HepG2 (cell line): ENCODE results near the gene MBNL3. TPM values are rescaled to one million over a fixed set of nuclear protein-coding genes. Genes with fewer than 3 reads are reported as not detected.

ENCODE experiments used
- ARID3A ChIP-seq: IDR thresholded peaks from 2 replicates; pipeline ENCODE4 v1.6.1; 2012; ENCODE audit warnings: low read depth, low read length, improper control_type of control experiment
- BCL6 ChIP-seq: IDR thresholded peaks from 2 replicates; pipeline ENCODE4 v1.6.1; 2016; ENCODE audit warnings: missing genetic modification reagents, missing compliant biosample characterization
- CREB1 ChIP-seq, 2 experiments: fragments of 450-650 bp in 1 of 2; IDR thresholded peaks; 2 replicates each; pipeline ENCODE4 v1.6.1; 2016 to 2017; ENCODE audit warnings: control low read depth in 1 of 2, mild to moderate bottlenecking in 1 of 2, missing compliant biosample characterization in 1 of 2, missing genetic modification characterization in 1 of 2
- DNMT1 ChIP-seq: sonication (generic); formaldehyde crosslinking; IDR thresholded peaks from 2 replicates; pipeline ENCODE4 v1.5.1; 2020; ENCODE audit warnings: mild to moderate bottlenecking, missing genetic modification reagents
- FOXP1 ChIP-seq, 2 experiments: fragments of 450-650 bp in 1 of 2; IDR thresholded peaks; 2 replicates each; pipeline ENCODE4 v1.6.1; 2017 to 2018; ENCODE audit warnings: antibody characterized with exemption in 1 of 2
- NCOR1 ChIP-seq: fragments of 200-600 bp; sonication (generic); IDR thresholded peaks from 2 replicates; pipeline ENCODE4 v1.7.0; 2017; ENCODE audit warnings: antibody characterized with exemption, low read length, borderline replicate concordance
- NONO ChIP-seq, 2 experiments: fragments of 450-650 bp in 1 of 2; sonication (generic) in 1 of 2; formaldehyde crosslinking in 1 of 2; IDR thresholded peaks in 1 of 2; conservative IDR thresholded peaks in 1 of 2; 2 replicates each; pipeline versions ENCODE4 v1.6.1 to v1.8.0; 2017 to 2022; ENCODE audit warnings: mild to moderate bottlenecking in 1 of 2, missing genetic modification reagents in 1 of 2, moderate library complexity in 1 of 2
- POLR2G ChIP-seq: fragments of 200-400 bp; formaldehyde crosslinking; IDR thresholded peaks from 2 replicates; pipeline ENCODE4 v1.6.1; 2018; ENCODE audit warnings: mild to moderate bottlenecking, low read depth, low read length, moderate library complexity
- RFXAP ChIP-seq: sonication (generic); formaldehyde crosslinking; IDR thresholded peaks from 2 replicates; pipeline ENCODE4 v1.4.0; 2020; ENCODE audit warnings: missing genetic modification reagents, borderline replicate concordance
- SP2 ChIP-seq: sonication (generic); formaldehyde crosslinking; IDR thresholded peaks from 2 replicates; pipeline ENCODE4 v1.5.1; 2020; ENCODE audit warnings: mild to moderate bottlenecking, missing genetic modification reagents
- TBX2 ChIP-seq: sonication (generic); formaldehyde crosslinking; IDR thresholded peaks from 2 replicates; pipeline ENCODE4 v1.5.0; 2020; ENCODE audit warnings: missing genetic modification reagents, mild to moderate bottlenecking, borderline replicate concordance
- TBX3 ChIP-seq: fragments of 450-650 bp; IDR thresholded peaks from 2 replicates; pipeline ENCODE4 v1.6.1; 2017; ENCODE audit warnings: antibody characterized with exemption, mild to moderate bottlenecking, inconsistent platforms, borderline replicate concordance
- TEAD3 ChIP-seq: optimal IDR thresholded peaks from 2 replicates; pipeline ENCODE3; 2016; ENCODE audit warnings: borderline replicate concordance
- THAP11 ChIP-seq: IDR thresholded peaks from 2 replicates; pipeline ENCODE4 v1.6.1; 2016; ENCODE audit warnings: missing biosample characterization, missing genetic modification reagents
- ZBTB26 ChIP-seq: IDR thresholded peaks from 2 replicates; pipeline ENCODE4 v1.6.1; 2016; ENCODE audit warnings: missing compliant biosample characterization, missing genetic modification reagents, borderline replicate concordance
- ZFP41 ChIP-seq: sonication (generic); formaldehyde crosslinking; IDR thresholded peaks from 2 replicates; pipeline ENCODE4 v1.4.0; 2020; ENCODE audit warnings: mild to moderate bottlenecking, missing genetic modification reagents, borderline replicate concordance
- ZMYM2 ChIP-seq: sonication (generic); formaldehyde crosslinking; IDR thresholded peaks from 2 replicates; pipeline ENCODE4 v1.8.0; 2022; ENCODE audit warnings: mild to moderate bottlenecking, missing genetic modification reagents
- ZMYM4 ChIP-seq: sonication (generic); formaldehyde crosslinking; IDR thresholded peaks from 2 replicates; pipeline ENCODE4 v1.8.1; 2023; ENCODE audit warnings: mild to moderate bottlenecking, missing genetic modification reagents
- ZNF281 ChIP-seq: sonication (generic); formaldehyde crosslinking; IDR thresholded peaks from 2 replicates; pipeline ENCODE4 v1.4.0; 2020; ENCODE audit warnings: missing genetic modification reagents, borderline replicate concordance
- ZNF331 ChIP-seq: sonication (generic); formaldehyde crosslinking; IDR thresholded peaks from 2 replicates; pipeline ENCODE4 v1.4.0; 2020; ENCODE audit warnings: missing genetic modification reagents
- ZNF710 ChIP-seq: sonication (generic); formaldehyde crosslinking; IDR thresholded peaks from 2 replicates; pipeline ENCODE4 v1.5.0; 2020; ENCODE audit warnings: mild to moderate bottlenecking, missing genetic modification reagents, borderline replicate concordance
- ZNF841 ChIP-seq: sonication (generic); formaldehyde crosslinking; IDR thresholded peaks from 2 replicates; pipeline ENCODE4 v1.8.1; 2023; ENCODE audit warnings: missing genetic modification reagents, borderline replicate concordance
- polyA plus RNA-seq, 8 experiments: library from polyadenylated mRNA; depleted of rRNA in 3 of 8; stranded (reverse) in 7 of 8; unstranded in 1 of 8; fragments of >200 nt; fragmentation: Illumina TruSeq in 4 of 8; extraction: Trizol in 4 of 8; gene quantifications; 2 replicates each; pipeline versions ENCODE4 v1.2.1 to v1.2.3, GENCODE V29; 2011 to 2016; ENCODE audit warnings: low read depth in 4 of 8, missing spikeins in 1 of 8, mixed read lengths in 1 of 8; ENCODE audit not compliant: insufficient read depth in 1 of 8
- total RNA-seq, 5 experiments: library from RNA; depleted of rRNA; stranded (reverse); fragments of >200 nt; fragmentation: Illumina TruSeq; extraction: Trizol; gene quantifications; 2 replicates each; pipeline ENCODE4 v1.2.3, GENCODE V29; 2016; ENCODE audit warnings: low read depth in 1 of 5

The MBNL3 gene
- total and polyA plus RNA-seq, 2 of the 13 experiments (the other 11 are each of a cell fraction or from before 2014, with no cell fraction given), result 155 to 257 TPM

GRCh38 chrX:132482632-132483031 lies 6.2 kb downstream of the MBNL3 start (continued):
- TF ChIP-seq NONO (IDR thresholded peaks at IDR 0.05) (no peak), NONO (CRISPR knock-in tag; conservative IDR thresholded peaks at IDR 0.05) (0 out of 2 replicates have a peak, but pooled peaks have one; percentile 32), TBX3 (peak; percentile 33; the same call in 1 of the 2 replicates), NCOR1 (peak; percentile 93; the same call in 1 of the 2 replicates), RFXAP (CRISPR knock-in tag) (no peak), ZBTB26 (CRISPR knock-in tag) (0 out of 2 replicates have a peak, but pooled peaks have one; percentile 23), CREB1 (IDR thresholded peaks at IDR 0.05) (no peak), CREB1 (CRISPR knock-in tag; IDR thresholded peaks at IDR 0.05) (peak; percentile 40; the same call in 1 of the 2 replicates), ZMYM4 (peak; percentile 55), POLR2G (peak; percentile 47; the same call in 1 of the 2 replicates), ZNF281 (CRISPR knock-in tag) (peak; percentile 36; the same call in 1 of the 2 replicates), TEAD3 (peak; percentile 68), FOXP1 (IDR thresholded peaks at IDR 0.05) (no peak), FOXP1 (CRISPR knock-in tag; IDR thresholded peaks at IDR 0.05) (peak; percentile 62), ARID3A (peak; percentile 37; the same call in 1 of the 2 replicates), SP2 (CRISPR knock-in tag) (no peak), ZNF710 (no peak), TBX2 (peak; percentile 39; the same call in 1 of the 2 replicates), THAP11 (CRISPR knock-in tag) (peak; percentile 40; the same call in 1 of the 2 replicates), ZNF331 (CRISPR knock-in tag) (peak; percentile 62; the same call in 1 of the 2 replicates), ZNF841 (CRISPR knock-in tag) (no peak), ZFP41 (CRISPR knock-in tag) (no peak), ZMYM2 (0 out of 2 replicates have a peak, but pooled peaks have one; percentile 36), BCL6 (CRISPR knock-in tag) (peak; percentile 88), DNMT1 (CRISPR knock-in tag) (no peak)
